ENCODE results near the gene NF2. TPM values are rescaled to one million over a fixed set of nuclear protein-coding genes. Genes with fewer than 3 reads are reported as not detected.

NF2 gene
- total and polyA plus RNA-seq, 3 experiments from 2014 or later, result 21.4 to 53.3 (median 51.6) TPM

- Histone ChIP-seq H3K27me3 (ENCODE audit: insufficient read depth, low read length, poor library complexity, severe bottlenecking) (peaks cover 7% of the 10 kb centered on the region), H3K9me3 (ENCODE audit: low read length) (no peaks in the 10 kb centered on the region), H3K27ac (ENCODE audit: low read depth, low read length) (no peak overlapping the region), H3K4me1 (ENCODE audit: insufficient read depth, low read length) (no peaks in the 10 kb centered on the region), H3K4me3 (ENCODE audit: low read length) (no peak overlapping the region), H3K36me3 (ENCODE audit: insufficient read depth, low read length) (no peaks in the 10 kb centered on the region)
- Mint-ChIP-seq H3K4me3 (peak overlapping the region in 4 of 7 donors; percentile 24 to 74 (median 46)), H3K36me3 (no peaks in the 10 kb centered on the region), H3K27me3 (peaks cover 38 to 53% of the 10 kb centered on the region in 2 donors), H3K4me1 (peaks cover 0 to 13% (median 5%) of the 10 kb centered on the region in 3 donors), H3K27ac (no peak overlapping the region), H3K9me3 (peaks cover 0 to 1% (median 0%) of the 10 kb centered on the region in 5 donors)
- ChIA-PET POLR2A (interaction anchor here (0.7 kb wide), 1 partner anchor 54 kb away, joined by 3 read pairs; no protein-coding TSS in a partner anchor), CTCF (no interaction called here)
- no peak for DNase-seq
Measured at GRCh38 chr22:29718949-29719898, 115.8 kb downstream of the NF2 start.

- Mint-ChIP-seq H3K4me1 (peaks cover 0 to 13% (median 5%) of the 10 kb centered on the region in 3 donors), H3K9me3 (peaks cover 0 to 1% (median 0%) of the 10 kb centered on the region in 5 donors), H3K4me3 (peak within 1 kb of the TSS in 2 of 7 donors; percentile 49 to 74), H3K27me3 (peaks cover 38 to 47% of the 10 kb centered on the region in 2 donors), H3K27ac (no peak within 1 kb of the TSS), H3K36me3 (no peaks in the 10 kb centered on the region)
- Histone ChIP-seq H3K27ac (ENCODE audit: low read depth, low read length) (no peak within 1 kb of the TSS), H3K27me3 (ENCODE audit: insufficient read depth, low read length, poor library complexity, severe bottlenecking) (peaks cover 7% of the 10 kb centered on the region), H3K4me1 (ENCODE audit: insufficient read depth, low read length) (no peaks in the 10 kb centered on the region), H3K36me3 (ENCODE audit: insufficient read depth, low read length) (no peaks in the 10 kb centered on the region), H3K9me3 (ENCODE audit: low read length) (no peaks in the 10 kb centered on the region), H3K4me3 (ENCODE audit: low read length) (no peak within 1 kb of the TSS)
- ChIA-PET POLR2A (interaction anchor here (0.7 kb wide), 1 partner anchor 53 kb away, joined by 3 read pairs; no protein-coding TSS in a partner anchor), CTCF (no interaction called here)
- DNase-seq, result no peak
Measured at GRCh38 chr22:29719899-29720645, 116.6 kb downstream of the NF2 start, which contains the start of gene CABP7. CABP7 (plus strand) TSS chr22:29720003; CDS start chr22:29720425, 422 bp downstream.

- Histone ChIP-seq H3K9me3 (ENCODE audit: low read length) (no peaks in the 10 kb centered on the region), H3K27me3 (ENCODE audit: insufficient read depth, low read length, poor library complexity, severe bottlenecking) (peaks cover 7% of the 10 kb centered on the region), H3K4me1 (ENCODE audit: insufficient read depth, low read length) (no peaks in the 10 kb centered on the region), H3K4me3 (ENCODE audit: low read length) (no peak overlapping the region), H3K36me3 (ENCODE audit: insufficient read depth, low read length) (no peaks in the 10 kb centered on the region), H3K27ac (ENCODE audit: low read depth, low read length) (no peak overlapping the region)
- ChIA-PET POLR2A (no interaction called here), CTCF (no interaction called here)
- H3K4me1 Mint-ChIP-seq, result peaks cover 0 to 13% (median 5%) of the 10 kb centered on the region in 3 donors
- DNase-seq, result no peak
- H3K9me3 Mint-ChIP-seq, result peaks cover 0 to 1% (median 0%) of the 10 kb centered on the region in 5 donors
- peaks cover 38 to 43% of the 10 kb centered on the region in 2 donors for H3K27me3 Mint-ChIP-seq
- no peak overlapping the region for H3K27ac Mint-ChIP-seq
- H3K36me3 Mint-ChIP-seq, result no peaks in the 10 kb centered on the region
- no peak overlapping the region for H3K4me3 Mint-ChIP-seq
Measured at GRCh38 chr22:29720811-29721323, 117.4 kb downstream of the NF2 start.

- H3K27ac ChIP-seq (ENCODE audit: low read depth, low read length), result no peak overlapping the region
- DNase-seq, result no peak
- no peaks in the 10 kb centered on the region for H3K36me3 Mint-ChIP-seq
- H3K27ac Mint-ChIP-seq, result no peak overlapping the region
- POLR2A ChIA-PET, result no interaction called here
- CTCF ChIA-PET, result no interaction called here
- peaks cover 0 to 13% (median 5%) of the 10 kb centered on the region in 3 donors for H3K4me1 Mint-ChIP-seq
- H3K9me3 ChIP-seq (ENCODE audit: low read length), result no peaks in the 10 kb centered on the region
- H3K36me3 ChIP-seq (ENCODE audit: insufficient read depth, low read length), result no peaks in the 10 kb centered on the region
- H3K4me3 ChIP-seq (ENCODE audit: low read length), result no peak overlapping the region
- peaks cover 7% of the 10 kb centered on the region for H3K27me3 ChIP-seq (ENCODE audit: insufficient read depth, low read length, poor library complexity, severe bottlenecking)
- H3K9me3 Mint-ChIP-seq, result peaks cover 0 to 1% (median 0%) of the 10 kb centered on the region in 5 donors
- H3K4me1 ChIP-seq (ENCODE audit: insufficient read depth, low read length), result no peaks in the 10 kb centered on the region
- H3K4me3 Mint-ChIP-seq, result no peak overlapping the region
- H3K27me3 Mint-ChIP-seq, result peaks cover 27 to 30% of the 10 kb centered on the region in 2 donors
Measured at GRCh38 chr22:29722151-29722550, 118.7 kb downstream of the NF2 start.

GRCh38 chr22:29722587-29722986 lies 119.2 kb downstream of the NF2 start:
- Mint-ChIP-seq H3K27ac (no peak overlapping the region), H3K36me3 (no peaks in the 10 kb centered on the region), H3K27me3 (peaks cover 23 to 26% of the 10 kb centered on the region in 2 donors), H3K4me1 (peaks cover 0 to 13% (median 5%) of the 10 kb centered on the region in 3 donors), H3K9me3 (peaks cover 0 to 1% (median 0%) of the 10 kb centered on the region in 5 donors), H3K4me3 (no peak overlapping the region)
- Histone ChIP-seq H3K9me3 (ENCODE audit: low read length) (no peaks in the 10 kb centered on the region), H3K36me3 (ENCODE audit: insufficient read depth, low read length) (no peaks in the 10 kb centered on the region), H3K4me1 (ENCODE audit: insufficient read depth, low read length) (no peaks in the 10 kb centered on the region), H3K27ac (ENCODE audit: low read depth, low read length) (no peak overlapping the region), H3K27me3 (ENCODE audit: insufficient read depth, low read length, poor library complexity, severe bottlenecking) (peaks cover 7% of the 10 kb centered on the region), H3K4me3 (ENCODE audit: low read length) (no peak overlapping the region)
- ChIA-PET CTCF (no interaction called here), POLR2A (interaction anchor here (0.5 kb wide), 1 partner anchor 143 kb away, joined by 3 read pairs; no protein-coding TSS in a partner anchor)
- DNase-seq, result no peak

GRCh38 chr22:29723766-29724165 lies 120.3 kb downstream of the NF2 start:
- Histone ChIP-seq H3K27ac (ENCODE audit: low read depth, low read length) (no peak overlapping the region), H3K27me3 (ENCODE audit: insufficient read depth, low read length, poor library complexity, severe bottlenecking) (peaks cover 3% of the 10 kb centered on the region), H3K9me3 (ENCODE audit: low read length) (no peaks in the 10 kb centered on the region), H3K4me3 (ENCODE audit: low read length) (no peak overlapping the region), H3K36me3 (ENCODE audit: insufficient read depth, low read length) (no peaks in the 10 kb centered on the region), H3K4me1 (ENCODE audit: insufficient read depth, low read length) (no peaks in the 10 kb centered on the region)
- POLR2A ChIA-PET, result no interaction called here
- peaks cover 12 to 16% of the 10 kb centered on the region in 2 donors for H3K27me3 Mint-ChIP-seq
- no peak for DNase-seq
- peaks cover 0 to 8% (median 2%) of the 10 kb centered on the region in 3 donors for H3K4me1 Mint-ChIP-seq
- no peaks in the 10 kb centered on the region for H3K9me3 Mint-ChIP-seq
- no peak overlapping the region for H3K27ac Mint-ChIP-seq
- H3K36me3 Mint-ChIP-seq, result no peaks in the 10 kb centered on the region
- CTCF ChIA-PET, result no interaction called here
- no peak overlapping the region for H3K4me3 Mint-ChIP-seq

GRCh38 chr22:29724843-29725242 lies 121.4 kb downstream of the NF2 start:
- Mint-ChIP-seq H3K9me3 (no peaks in the 10 kb centered on the region), H3K4me3 (no peak overlapping the region), H3K27me3 (peaks cover 5 to 8% of the 10 kb centered on the region in 2 donors), H3K27ac (peak overlapping the region in 1 of 8 donors; percentile 74), H3K4me1 (no peaks in the 10 kb centered on the region), H3K36me3 (peaks cover 0 to 4% (median 0%) of the 10 kb centered on the region in 3 donors)
- ChIA-PET POLR2A (no interaction called here), CTCF (no interaction called here)
- Histone ChIP-seq H3K27ac (ENCODE audit: low read depth, low read length) (no peak overlapping the region), H3K9me3 (ENCODE audit: low read length) (no peaks in the 10 kb centered on the region), H3K36me3 (ENCODE audit: insufficient read depth, low read length) (no peaks in the 10 kb centered on the region), H3K4me1 (ENCODE audit: insufficient read depth, low read length) (no peaks in the 10 kb centered on the region), H3K27me3 (ENCODE audit: insufficient read depth, low read length, poor library complexity, severe bottlenecking) (no peaks in the 10 kb centered on the region), H3K4me3 (ENCODE audit: low read length) (no peak overlapping the region)
- DNase-seq, result no peak
